ENCODE results near the gene CUEDC1.

CUEDC1 gene

DNA sequence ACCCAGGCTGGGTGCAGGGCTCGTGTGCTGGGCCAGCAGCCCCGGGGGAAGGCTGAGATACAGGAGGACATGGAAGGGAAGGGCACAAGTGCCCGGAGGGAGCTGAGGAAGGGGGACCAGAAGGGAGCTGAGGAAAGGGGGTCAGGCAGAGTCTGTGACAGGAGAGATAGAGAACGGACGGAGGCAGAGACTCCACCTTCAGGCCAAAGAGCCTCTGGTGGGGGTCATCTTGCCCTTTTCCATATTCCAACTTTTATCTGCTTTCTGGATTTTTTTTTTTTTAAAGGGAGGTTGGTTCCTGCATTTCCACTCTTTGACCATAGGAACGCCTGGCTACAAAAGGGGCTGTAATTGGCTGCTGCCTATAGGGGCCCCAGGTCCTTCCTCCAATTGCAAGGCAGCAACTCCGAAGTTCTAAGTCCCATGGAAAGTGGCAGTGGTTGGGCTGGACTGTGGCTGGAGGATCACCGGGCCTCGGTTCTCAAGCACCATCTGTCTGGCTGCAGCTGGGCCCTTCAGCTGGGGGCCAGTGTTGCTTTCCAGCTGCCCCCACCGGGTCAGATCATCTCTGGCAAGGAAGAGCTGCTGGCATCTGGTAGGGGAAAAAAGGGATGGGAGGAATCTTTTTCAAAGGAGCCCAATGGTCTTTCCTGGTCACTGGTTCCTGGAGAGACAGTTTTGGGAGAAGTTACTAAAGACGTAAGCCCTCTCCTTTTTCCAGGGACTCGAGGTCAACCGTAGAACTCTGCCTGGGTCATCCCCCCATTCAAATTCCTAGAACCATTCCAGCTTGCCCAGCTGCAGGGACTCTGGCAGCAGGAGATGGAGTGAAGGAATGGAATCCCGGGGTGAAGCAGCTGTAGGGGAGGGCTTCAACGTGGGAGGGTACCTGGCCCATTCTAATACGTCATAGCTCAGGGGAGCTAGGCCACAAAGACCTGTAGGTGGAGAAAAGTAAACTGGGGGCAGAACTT lies 92.2 kb downstream of the CUEDC1 start:
- intact Hi-C loops (cut with DNase I; ENCODE audit: low total_unique reads) = no loop called here
- Histone ChIP-seq H3K36me3 (peaks cover 0 to 8% (median 5%) of the 10 kb centered on the region in 3 donors), H3K27ac (peak overlapping the region; percentile 88 to 95), H3K9me3 (no peaks in the 10 kb centered on the region), H3K4me1 (peaks cover 6 to 55% (median 39%) of the 10 kb centered on the region in 4 donors), H3K4me3 (peak overlapping the region in 1 of 2 donors; percentile 54), H3K27me3 (no peaks in the 10 kb centered on the region)
- TF ChIP-seq, protein P1, sequence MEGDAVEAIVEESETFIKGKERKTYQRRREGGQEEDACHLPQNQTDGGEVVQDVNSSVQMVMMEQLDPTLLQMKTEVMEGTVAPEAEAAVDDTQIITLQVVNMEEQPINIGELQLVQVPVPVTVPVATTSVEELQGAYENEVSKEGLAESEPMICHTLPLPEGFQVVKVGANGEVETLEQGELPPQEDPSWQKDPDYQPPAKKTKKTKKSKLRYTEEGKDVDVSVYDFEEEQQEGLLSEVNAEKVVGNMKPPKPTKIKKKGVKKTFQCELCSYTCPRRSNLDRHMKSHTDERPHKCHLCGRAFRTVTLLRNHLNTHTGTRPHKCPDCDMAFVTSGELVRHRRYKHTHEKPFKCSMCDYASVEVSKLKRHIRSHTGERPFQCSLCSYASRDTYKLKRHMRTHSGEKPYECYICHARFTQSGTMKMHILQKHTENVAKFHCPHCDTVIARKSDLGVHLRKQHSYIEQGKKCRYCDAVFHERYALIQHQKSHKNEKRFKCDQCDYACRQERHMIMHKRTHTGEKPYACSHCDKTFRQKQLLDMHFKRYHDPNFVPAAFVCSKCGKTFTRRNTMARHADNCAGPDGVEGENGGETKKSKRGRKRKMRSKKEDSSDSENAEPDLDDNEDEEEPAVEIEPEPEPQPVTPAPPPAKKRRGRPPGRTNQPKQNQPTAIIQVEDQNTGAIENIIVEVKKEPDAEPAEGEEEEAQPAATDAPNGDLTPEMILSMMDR (IDR thresholded peaks at IDR 0.05) = no peak
- DNase-seq = no peak

DNA sequence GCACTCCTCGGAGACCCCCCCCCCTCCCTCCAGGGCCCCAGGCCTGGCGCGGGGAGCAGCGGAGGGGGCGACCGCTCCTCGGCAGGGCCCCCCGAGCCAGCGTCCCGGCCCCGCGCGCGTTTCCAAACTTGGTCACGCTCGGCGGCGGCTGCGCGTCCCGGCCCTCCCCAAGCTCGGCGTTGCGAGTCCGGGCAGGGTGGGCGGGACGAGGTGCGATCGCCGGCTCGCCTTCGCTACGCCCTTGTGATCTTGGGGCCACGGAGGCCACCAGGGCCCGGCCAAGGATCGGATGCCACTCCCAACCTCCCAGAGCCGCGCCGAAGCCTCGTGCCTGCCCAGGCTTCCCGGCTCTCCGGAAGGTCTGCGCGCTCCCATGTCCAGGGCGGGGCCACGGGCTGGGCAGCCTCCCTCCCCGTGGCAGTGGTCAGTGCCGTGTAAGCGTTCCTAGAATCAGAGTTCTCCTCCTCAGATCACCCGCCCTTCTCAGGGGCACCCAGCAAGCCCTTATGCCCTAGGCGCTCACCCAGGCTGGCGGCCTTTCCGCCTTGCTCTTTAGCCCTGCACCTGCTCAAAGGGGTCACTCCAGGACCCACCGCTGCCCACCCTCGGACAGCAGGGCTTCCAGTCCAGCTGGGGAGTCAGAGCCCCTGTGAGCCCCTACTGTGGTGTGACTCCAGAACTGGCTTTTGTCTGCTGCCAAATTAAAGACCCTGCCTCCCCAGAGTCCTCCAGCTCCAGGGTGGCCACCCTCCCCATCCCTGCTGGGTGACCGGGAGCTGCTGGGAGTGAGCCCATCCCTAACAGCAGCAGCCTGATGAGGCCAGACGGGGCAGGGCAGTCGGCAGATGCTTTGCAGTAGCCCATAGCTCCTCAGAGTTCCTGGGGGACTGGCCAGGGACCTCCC lies 93.2 kb downstream of the CUEDC1 start:
- TF ChIP-seq, protein P1 (IDR thresholded peaks at IDR 0.05) = no peak
- peaks cover 0 to 8% (median 5%) of the 10 kb centered on the region in 3 donors for H3K36me3 ChIP-seq
- H3K4me3 ChIP-seq = peak overlapping the region; percentile 54 to 74
- intact Hi-C loops (cut with DNase I; ENCODE audit: low total_unique reads) = no loop called here
- no peaks in the 10 kb centered on the region for H3K27me3 ChIP-seq
- peak; percentile 79 to 89 for DNase-seq
- peak overlapping the region; percentile 88 to 95 for H3K27ac ChIP-seq
- no peaks in the 10 kb centered on the region for H3K9me3 ChIP-seq
- peaks cover 6 to 50% (median 33%) of the 10 kb centered on the region in 4 donors for H3K4me1 ChIP-seq

DNA sequence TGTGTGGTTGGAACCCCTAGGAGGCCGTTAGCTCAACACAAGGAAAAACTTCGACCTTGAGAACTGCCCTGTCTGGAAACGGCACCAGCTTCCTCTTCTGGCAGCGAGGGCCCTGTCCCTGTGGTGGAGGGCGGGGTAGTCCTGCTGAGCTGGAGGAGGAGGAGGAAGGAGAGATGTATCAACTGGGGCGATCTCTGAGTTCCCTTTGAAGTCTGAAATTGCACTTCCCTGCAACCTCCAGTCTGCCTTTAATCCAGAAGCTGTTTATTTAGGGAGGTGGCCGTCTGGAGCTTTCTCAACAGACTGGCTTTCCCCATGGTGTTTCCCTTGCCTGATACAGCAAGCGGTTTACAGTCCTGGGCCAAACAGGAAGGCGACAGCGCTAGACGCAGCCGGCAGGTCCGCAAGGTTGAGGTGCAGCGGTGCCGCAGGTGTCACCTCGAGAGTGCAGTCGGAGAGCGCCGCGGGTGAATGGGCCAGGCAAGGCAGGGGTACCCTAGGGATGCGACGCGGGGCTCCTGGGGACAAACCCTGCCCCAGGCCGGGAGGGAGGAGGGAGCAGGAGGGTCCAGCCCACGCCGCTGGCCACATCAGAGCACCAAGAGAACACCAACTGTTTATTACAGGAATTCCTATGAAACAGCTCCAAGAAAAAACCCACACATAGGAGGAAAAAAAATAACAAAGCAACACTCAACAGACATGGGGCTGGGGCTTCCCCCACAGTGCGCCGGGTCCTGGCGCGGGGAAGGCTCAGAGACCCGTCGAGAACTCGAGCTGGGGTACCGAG lies 94.0 kb downstream of the CUEDC1 start:
- TF ChIP-seq, protein P1 (IDR thresholded peaks at IDR 0.05) = no peak
- peak; percentile 74 to 88 for DNase-seq
- intact Hi-C loops (cut with DNase I; ENCODE audit: low total_unique reads) = no loop called here

DNA sequence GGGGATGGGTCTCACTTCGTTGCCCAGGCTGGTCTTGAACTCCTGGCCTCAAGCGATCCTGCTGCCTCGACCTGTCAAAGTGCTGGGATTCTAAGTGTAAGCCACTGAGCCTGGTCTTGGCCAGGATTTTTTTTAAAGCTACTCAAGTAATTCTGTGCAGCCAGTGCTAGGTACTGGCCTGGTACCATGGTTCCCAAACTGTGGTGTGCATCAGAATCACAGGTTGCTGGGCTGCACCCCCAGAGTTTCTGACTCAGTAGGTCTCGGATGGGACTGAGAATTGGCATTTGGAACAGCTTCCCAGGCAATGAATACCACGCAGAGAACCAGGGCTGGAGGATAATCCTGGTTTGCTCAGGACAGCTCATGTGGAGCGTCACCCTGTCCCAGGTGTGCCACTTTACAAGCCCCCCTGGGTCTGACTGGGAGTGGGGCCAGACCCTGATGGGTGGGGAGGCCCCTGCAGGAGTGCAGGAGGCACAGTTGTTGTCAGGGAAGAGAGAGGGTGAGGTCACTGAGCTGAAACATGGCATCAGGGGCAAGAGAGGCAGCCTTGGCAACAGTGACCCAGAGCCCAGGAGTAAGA lies 94.7 kb downstream of the CUEDC1 start:
- Histone ChIP-seq H3K27me3 (no peaks in the 10 kb centered on the region), H3K27ac (peak overlapping the region; percentile 88 to 95), H3K9me3 (no peaks in the 10 kb centered on the region), H3K4me3 (peak overlapping the region in 1 of 2 donors; percentile 54), H3K4me1 (peaks cover 6 to 54% (median 33%) of the 10 kb centered on the region in 4 donors), H3K36me3 (peaks cover 0 to 5% (median 0%) of the 10 kb centered on the region in 3 donors)
- intact Hi-C loops (cut with DNase I; ENCODE audit: low total_unique reads) = no loop called here
- DNase-seq = no peak
- TF ChIP-seq, protein P1 (IDR thresholded peaks at IDR 0.05) = no peak

More for the DNA sequence above, 94.0 kb downstream of the CUEDC1 start:
- H3K4me3 ChIP-seq = peak overlapping the region; percentile 54 to 74
- no peaks in the 10 kb centered on the region for H3K27me3 ChIP-seq
- peaks cover 6 to 50% (median 33%) of the 10 kb centered on the region in 4 donors for H3K4me1 ChIP-seq
- peaks cover 0 to 5% (median 5%) of the 10 kb centered on the region in 3 donors for H3K36me3 ChIP-seq
- peak overlapping the region; percentile 88 to 95 for H3K27ac ChIP-seq
- no peaks in the 10 kb centered on the region for H3K9me3 ChIP-seq
